HCT116 (cell line): Measurements from ENCODE around the gene BMERB1. TPM values are rescaled to one million over a fixed set of nuclear protein-coding genes. Genes with fewer than 3 reads are reported as not detected.

ENCODE experiments used
- ATAC-seq: fragments of 200-7000 bp; cut with Tn5 transposase; 2 replicates; pipeline ENCODE4 v1.9.1; 2020; ENCODE audit warnings: mild to moderate bottlenecking, moderate library complexity
- BruUV-seq: library from RNA; stranded (reverse); fragments of 400-500 nt; replicated peaks from 2 replicates; lab custom pipeline; 2021; lab: Mats Ljungman, UMichigan
- CTCF ChIA-PET: fragments of 300-600 bp; sonication (Branson Sonifier 250); formaldehyde crosslinking; loops from one replicate; lab custom pipeline; 2021; ENCODE audit warnings: antibody characterized with exemption; lab: Charles Lee
- POLR2A ChIA-PET: fragments of 300-600, 350-600 bp; sonication (Branson Sonifier 250); formaldehyde crosslinking; loops from one replicate; lab custom pipeline; 2021; ENCODE audit warnings: antibody characterized with exemption; lab: Charles Lee
- RAD21 ChIA-PET, 2 experiments: fragments of 300-600 bp; sonication (Branson Sonifier 250); formaldehyde crosslinking; loops; one replicate each; lab custom pipeline; 2023; ENCODE audit warnings: low total read pairs in 2 of 2; ENCODE audit not compliant: uncharacterized antibody in 2 of 2, unreplicated experiment in 2 of 2, low non-redundant PET in 1 of 2; lab: Charles Lee
- DNase-seq: peaks from one replicate; pipeline ENCODE4 v3.0.0-alpha.2; 2010; ENCODE audit warnings: low read depth, low spot score
- H2AFZ ChIP-seq: fragments of 200-600 bp; shearing (Covaris generic), sonication (generic); 2 replicates; pipeline ENCODE4 v1.6.1; 2017; ENCODE audit warnings: low read depth, mixed run types, mixed read lengths, antibody characterized with exemption, low read length; ENCODE audit not compliant: poor library complexity, severe bottlenecking
- H3K27ac ChIP-seq: 2 replicates; pipeline ENCODE4 v1.5.1; 2012; ENCODE audit warnings: low read depth, low read length
- H3K27me3 ChIP-seq: fragments of 200-600 bp; sonication (generic); 2 replicates; pipeline ENCODE4 v1.6.1; 2016; ENCODE audit warnings: mixed run types, low read length, mixed read lengths; ENCODE audit not compliant: insufficient read depth
- H3K36me3 ChIP-seq, 2 experiments: fragments of 200-500 bp in 1 of 2; fragments of 200-600 bp in 1 of 2; sonication (Bioruptor generic) in 1 of 2; sonication (generic) in 1 of 2; 2 replicates each; pipeline versions ENCODE4 v1.5.1 to v1.6.1; 2014 to 2016; ENCODE audit warnings: low read length in 2 of 2, inconsistent platforms in 1 of 2, mixed read lengths in 1 of 2, mixed run types in 1 of 2; ENCODE audit not compliant: insufficient read depth in 2 of 2, control insufficient read depth in 1 of 2
- H3K4me1 ChIP-seq, 2 experiments: fragments of 200-600 bp in 1 of 2; sonication (generic) in 1 of 2; 2 replicates each; pipeline versions ENCODE4 v1.5.1 to v1.6.1; 2012 to 2017; ENCODE audit warnings: low read length in 2 of 2, inconsistent platforms in 1 of 2, mild to moderate bottlenecking in 1 of 2, mixed read lengths in 1 of 2, mixed run types in 1 of 2, moderate library complexity in 1 of 2; ENCODE audit not compliant: insufficient read depth in 2 of 2, control insufficient read depth in 1 of 2
- H3K4me2 ChIP-seq: fragments of 200-600 bp; sonication (generic); 2 replicates; pipeline ENCODE4 v1.6.1; 2017; ENCODE audit warnings: mixed run types, low read length, mixed read lengths
- H3K4me3 ChIP-seq, 2 experiments: fragments of 200-600 bp in 1 of 2; sonication (generic) in 1 of 2; replicated peaks in 1 of 2; 2 replicates each; pipeline ENCODE4 v1.5.1; 2011 to 2016; ENCODE audit warnings: low read length in 2 of 2, control low read depth in 1 of 2, low read depth in 1 of 2, mild to moderate bottlenecking in 1 of 2, mixed read lengths in 1 of 2, mixed run types in 1 of 2
- H3K79me2 ChIP-seq: fragments of 200-600 bp; sonication (generic); 2 replicates; pipeline ENCODE4 v1.6.1; 2017; ENCODE audit warnings: mild to moderate bottlenecking, mixed run types, low read length, moderate library complexity, mixed read lengths; ENCODE audit not compliant: insufficient read depth
- H3K9ac ChIP-seq: fragments of 200-600 bp; sonication (generic); 2 replicates; pipeline ENCODE4 v1.6.1; 2016; ENCODE audit warnings: low read length, mixed read lengths
- H3K9me2 ChIP-seq: fragments of 200-600 bp; sonication (generic), shearing (Covaris generic); 2 replicates; pipeline ENCODE4 v1.6.1; 2017; ENCODE audit warnings: mixed run types, mild to moderate bottlenecking, moderate library complexity; ENCODE audit not compliant: insufficient read depth
- H3K9me3 ChIP-seq, 2 experiments: fragments of 200-500 bp in 1 of 2; fragments of 200-600 bp in 1 of 2; sonication (Bioruptor generic) in 1 of 2; sonication (generic) in 1 of 2; 2 replicates each; pipeline ENCODE4 v1.6.1; 2014 to 2017; ENCODE audit warnings: low read length in 2 of 2, mixed read lengths in 2 of 2, inconsistent platforms in 1 of 2, low read depth in 1 of 2, mild to moderate bottlenecking in 1 of 2, mixed run types in 1 of 2, moderate library complexity in 1 of 2; ENCODE audit not compliant: control insufficient read depth in 1 of 2, insufficient read depth in 1 of 2
- H4K20me1 ChIP-seq: fragments of 200-600 bp; sonication (generic), shearing (Covaris generic); 2 replicates; pipeline ENCODE4 v1.6.1; 2017; ENCODE audit warnings: mixed run types, mild to moderate bottlenecking, moderate library complexity; ENCODE audit not compliant: insufficient read depth
- ATF3 ChIP-seq: IDR thresholded peaks from 2 replicates; pipeline ENCODE4 v1.6.1; 2012
- CTCF ChIP-seq, 3 experiments: fragments of 200-600 bp in 1 of 3; sonication (generic) in 1 of 3; IDR thresholded peaks in 2 of 3; conservative IDR thresholded peaks in 1 of 3; 2 replicates each; pipeline ENCODE4 v1.5.1; 2012 to 2017; ENCODE audit warnings: low read depth in 2 of 3, low read length in 2 of 3, antibody characterized with exemption in 1 of 3, borderline replicate concordance in 1 of 3, control low read depth in 1 of 3, mild to moderate bottlenecking in 1 of 3, mixed read lengths in 1 of 3, mixed run types in 1 of 3, moderate library complexity in 1 of 3; ENCODE audit not compliant: insufficient read depth in 1 of 3
- EGR1 ChIP-seq: IDR thresholded peaks from 2 replicates; pipeline ENCODE4 v1.6.1; 2012; ENCODE audit warnings: low read depth
- EZH2 ChIP-seq: fragments of 200-600 bp; sonication (generic); IDR thresholded peaks from 2 replicates; pipeline ENCODE4 v1.6.1; 2017; ENCODE audit warnings: antibody characterized with exemption, mixed run types
- EZH2phosphoT487 ChIP-seq: fragments of 200-600 bp; IDR thresholded peaks from 2 replicates; pipeline ENCODE4 v1.6.1; 2018; ENCODE audit warnings: antibody characterized with exemption, borderline replicate concordance
- POLR2A ChIP-seq: IDR thresholded peaks from 2 replicates; pipeline ENCODE4 v1.7.0; 2011; ENCODE audit warnings: borderline replicate concordance; ENCODE audit not compliant: insufficient read depth, insufficient read length; ENCODE audit errors: extremely low read depth
- RAD21 ChIP-seq: IDR thresholded peaks from 2 replicates; pipeline ENCODE4 v1.6.1; 2012; ENCODE audit warnings: low read depth, mild to moderate bottlenecking
- REST ChIP-seq: IDR thresholded peaks from 2 replicates; pipeline ENCODE4 v1.6.1; 2012; ENCODE audit warnings: low read depth
- SP1 ChIP-seq: IDR thresholded peaks from 2 replicates; pipeline ENCODE4 v1.6.1; 2012; ENCODE audit warnings: low read depth
- ZNF274 ChIP-seq: fragments of 200-500 bp; sonication (Bioruptor generic); IDR thresholded peaks from 2 replicates; pipeline ENCODE4 v1.6.1; 2014; ENCODE audit warnings: mild to moderate bottlenecking, low read depth, low read length, inconsistent platforms
- intact Hi-C: fragments of 100-400 bp; cut with micrococcal nuclease; formaldehyde crosslinking; loops from 2 replicates; pipeline ENCODE4 v1.10.0; 2022
- total RNA-seq: library from RNA; stranded (reverse); gene quantifications from one replicate; pipeline ENCODE4 v1.2.1, GENCODE V29; 2021; ENCODE audit not compliant: unreplicated experiment
- TF ChIP-seq, protein P1 (sequence below): IDR thresholded peaks from 2 replicates; pipeline ENCODE4 v1.6.1; 2011; ENCODE audit warnings: mild to moderate bottlenecking, low read length, moderate library complexity; ENCODE audit not compliant: insufficient replicate concordance; ENCODE audit errors: extremely low read depth

BMERB1 gene
- total RNA-seq, 1 experiment from 2014 or later: 43.6 TPM

GRCh38 chr16:15435216-15435864, 952 bp downstream of the BMERB1 start:
- ATAC-seq: no peak
- BruUV-seq: TSS peak; percentile 50

DNA sequence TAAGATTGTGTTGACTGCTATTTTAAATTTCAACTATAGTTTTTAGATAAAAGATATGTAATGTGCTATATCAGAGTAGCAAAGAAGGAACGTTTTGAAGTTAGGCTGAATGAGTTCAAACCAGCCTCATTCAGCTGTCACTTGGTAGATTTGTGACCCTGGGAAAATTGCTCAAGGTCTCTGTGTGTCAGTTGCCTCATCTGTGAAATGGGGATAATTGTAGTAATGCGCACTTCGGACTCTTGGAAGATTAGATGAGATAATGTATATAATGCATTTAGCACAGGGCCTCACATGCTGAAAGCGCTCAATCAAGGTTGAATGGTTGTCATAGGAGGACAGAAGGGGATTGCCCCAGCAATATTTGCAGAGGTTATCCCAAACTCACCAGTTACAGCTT, 4.7 kb downstream of the BMERB1 start:
- CTCF ChIA-PET: interaction anchor here (1.5 kb wide), 1 partner anchor 11 kb away, joined by 5 read pairs; no protein-coding TSS in a partner anchor
- no peaks in the 10 kb centered on the region for H4K20me1 ChIP-seq
- H3K36me3 ChIP-seq: no peaks in the 10 kb centered on the region
- no peak for DNase-seq
- no peak overlapping the region for H3K4me3 ChIP-seq
- H3K9me2 ChIP-seq: no peaks in the 10 kb centered on the region
- no peak overlapping the region for H2AFZ ChIP-seq
- peaks cover 43% of the 10 kb centered on the region for H3K79me2 ChIP-seq
- no peak overlapping the region for H3K27ac ChIP-seq
- ATAC-seq: no peak
- RAD21 ChIA-PET: no interaction called here
- H3K9me3 ChIP-seq: no peaks in the 10 kb centered on the region
- POLR2A ChIA-PET: no interaction called here
- intact Hi-C loops: loop anchor here (5.0 to 10.0 kb wide), 2 partner anchors 46 to 63 kb away; no protein-coding TSS in a partner anchor
- H3K9ac ChIP-seq: no peak overlapping the region
- no peaks in the 10 kb centered on the region for H3K27me3 ChIP-seq
- no TSS peak for BruUV-seq
- peaks cover 33 to 51% of the 10 kb centered on the region in 2 experiments for H3K4me1 ChIP-seq
- H3K4me2 ChIP-seq: peak overlapping the region; percentile 48; the same call in 1 of the 2 replicates
- TF ChIP-seq POLR2A (no peak), CTCF (IDR thresholded peaks at IDR 0.05 in 2 of 3, conservative IDR thresholded peaks at IDR 0.05 in 1 of 3; ENCODE audit: borderline replicate concordance in 1 of 3, insufficient read depth in 1 of 3, low read depth in 2 of 3, low read length in 2 of 3) (no peak), REST (no peak), ATF3 (no peak), SP1 (no peak), EZH2 (no peak), EZH2phosphoT487 (no peak)

More at GRCh38 chr16:15435216-15435864, 952 bp downstream of the BMERB1 start:
- Histone ChIP-seq H3K27ac (no peak overlapping the region; the same call in 1 of the 2 replicates), H2AFZ (no peak overlapping the region)
- POLR2A ChIA-PET: no interaction called here
- RAD21 ChIA-PET: no interaction called here
- TF ChIP-seq ZNF274: no peak
- TF ChIP-seq EGR1: no peak
- TF ChIP-seq, protein P1, sequence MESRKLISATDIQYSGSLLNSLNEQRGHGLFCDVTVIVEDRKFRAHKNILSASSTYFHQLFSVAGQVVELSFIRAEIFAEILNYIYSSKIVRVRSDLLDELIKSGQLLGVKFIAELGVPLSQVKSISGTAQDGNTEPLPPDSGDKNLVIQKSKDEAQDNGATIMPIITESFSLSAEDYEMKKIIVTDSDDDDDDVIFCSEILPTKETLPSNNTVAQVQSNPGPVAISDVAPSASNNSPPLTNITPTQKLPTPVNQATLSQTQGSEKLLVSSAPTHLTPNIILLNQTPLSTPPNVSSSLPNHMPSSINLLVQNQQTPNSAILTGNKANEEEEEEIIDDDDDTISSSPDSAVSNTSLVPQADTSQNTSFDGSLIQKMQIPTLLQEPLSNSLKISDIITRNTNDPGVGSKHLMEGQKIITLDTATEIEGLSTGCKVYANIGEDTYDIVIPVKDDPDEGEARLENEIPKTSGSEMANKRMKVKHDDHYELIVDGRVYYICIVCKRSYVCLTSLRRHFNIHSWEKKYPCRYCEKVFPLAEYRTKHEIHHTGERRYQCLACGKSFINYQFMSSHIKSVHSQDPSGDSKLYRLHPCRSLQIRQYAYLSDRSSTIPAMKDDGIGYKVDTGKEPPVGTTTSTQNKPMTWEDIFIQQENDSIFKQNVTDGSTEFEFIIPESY: no peak
- 0 out of 2 replicates have a peak, but pooled peaks have one; percentile 1 for TF ChIP-seq RAD21
- TF ChIP-seq, all 23 proteins: peak for 1
- no peak for DNase-seq
- Histone ChIP-seq H3K36me3 (no peaks in the 10 kb centered on the region), H3K4me3 (peak overlapping the region; percentile 68 to 71), H4K20me1 (no peaks in the 10 kb centered on the region), H3K9ac (peak overlapping the region; percentile 60), H3K9me2 (no peaks in the 10 kb centered on the region), H3K4me2 (peak overlapping the region; percentile 67), H3K79me2 (peaks cover 39% of the 10 kb centered on the region), H3K9me3 (no peaks in the 10 kb centered on the region), H3K27me3 (no peaks in the 10 kb centered on the region), H3K4me1 (peaks cover 25 to 41% of the 10 kb centered on the region in 2 experiments)
- intact Hi-C loops: loop anchor here (5.0 to 10.0 kb wide), 2 partner anchors 49 to 67 kb away; no protein-coding TSS in a partner anchor
- CTCF ChIA-PET: no interaction called here
